ENCODE data around the gene TMEM273. TPM values are rescaled to one million over a fixed set of nuclear protein-coding genes. Genes with fewer than 3 reads are reported as not detected.

TMEM273 gene
- total RNA-seq, 2 donors from 2014 or later = 13.2 to 86.0 TPM

Other genes starting within 250 kb of the TMEM273 start
- not detected for gene LRRC18, start 248.6 kb downstream of the TMEM273 start, total RNA-seq
- gene VSTM4, start 72.9 kb downstream of the TMEM273 start, total RNA-seq = under 1 TPM; 0.25 to 0.38 TPM
- gene FAM170B, start 54.4 kb downstream of the TMEM273 start, total RNA-seq = under 1 TPM in 1 of 2 donors, not detected in 1; 0.31 TPM
- gene C10orf71, start 110.8 kb upstream of the TMEM273 start, total RNA-seq = not detected
- gene DRGX, start 207.7 kb upstream of the TMEM273 start, total RNA-seq = not detected

Data from natural killer cell treated with Interleukin-12 subunit alpha and Interleukin-12 subunit beta and Interleukin-15 and Interleukin-18, amount 100 ng/mL, for 72 hours (primary cell).